T-helper 1 cell treated with Interleukin-12 subunit alpha and Interleukin-12 subunit beta and Interleukin-4 antibody, amounts not matched to agents 30 μg/mL and 1 μg/mL, for 36 hours (primary cell): Measurements from ENCODE around the gene GRIK2.
"Not testable (repeated sequence)": the region's sequence is repeated elsewhere in the genome, so short reads cannot be mapped to it uniquely, and the experiment has no call there.

ENCODE experiments used
- H3K27ac Mint-ChIP-seq: one replicate; pipeline ENCODE4 v1.8.0; 2021; ENCODE audit warnings: mild to moderate bottlenecking, mixed read lengths
- H3K27me3 Mint-ChIP-seq: one replicate; pipeline ENCODE4 v1.8.0; 2021; ENCODE audit warnings: low read depth, mixed read lengths
- H3K36me3 Mint-ChIP-seq: one replicate; pipeline ENCODE4 v1.8.0; 2021; ENCODE audit warnings: low read depth, mixed read lengths
- H3K4me1 Mint-ChIP-seq: one replicate; pipeline ENCODE4 v1.8.0; 2021; ENCODE audit warnings: low read depth, mixed read lengths
- H3K4me3 Mint-ChIP-seq: one replicate; pipeline ENCODE4 v1.8.0; 2021; ENCODE audit warnings: mild to moderate bottlenecking, moderate library complexity, mixed read lengths
- H3K9me3 Mint-ChIP-seq: one replicate; pipeline ENCODE4 v1.8.0; 2021; ENCODE audit warnings: mixed read lengths

Gene GRIK2

GRCh38 chr6:102022281-102022680, 628.8 kb downstream of the GRIK2 start:
- no peaks in the 10 kb centered on the region for H3K9me3 Mint-ChIP-seq
- no peaks in the 10 kb centered on the region for H3K4me1 Mint-ChIP-seq
- no peak overlapping the region for H3K27ac Mint-ChIP-seq
- no peaks in the 10 kb centered on the region for H3K27me3 Mint-ChIP-seq
- H3K4me3 Mint-ChIP-seq: no peak overlapping the region
- H3K36me3 Mint-ChIP-seq: no peaks in the 10 kb centered on the region

GRCh38 chr6:102022803-102023202, 629.3 kb downstream of the GRIK2 start:
- no peaks in the 10 kb centered on the region for H3K27me3 Mint-ChIP-seq
- H3K9me3 Mint-ChIP-seq: no peaks in the 10 kb centered on the region
- H3K36me3 Mint-ChIP-seq: no peaks in the 10 kb centered on the region
- H3K4me1 Mint-ChIP-seq: no peaks in the 10 kb centered on the region
- H3K27ac Mint-ChIP-seq: no peak overlapping the region
- no peak overlapping the region for H3K4me3 Mint-ChIP-seq

- H3K27ac Mint-ChIP-seq: no peak overlapping the region
- no peaks in the 10 kb centered on the region for H3K4me1 Mint-ChIP-seq
- no peak overlapping the region for H3K4me3 Mint-ChIP-seq
- H3K36me3 Mint-ChIP-seq: no peaks in the 10 kb centered on the region
- H3K9me3 Mint-ChIP-seq: no peaks in the 10 kb centered on the region
- no peaks in the 10 kb centered on the region for H3K27me3 Mint-ChIP-seq
Observed at GRCh38 chr6:102023977-102024657, 630.6 kb downstream of the GRIK2 start.

- Mint-ChIP-seq H3K4me3 (no peak overlapping the region), H3K36me3 (no peaks in the 10 kb centered on the region), H3K27ac (no peak overlapping the region), H3K9me3 (no peaks in the 10 kb centered on the region), H3K4me1 (no peaks in the 10 kb centered on the region), H3K27me3 (no peaks in the 10 kb centered on the region)
Observed at GRCh38 chr6:102026649-102027048, 633.1 kb downstream of the GRIK2 start.

GRCh38 chr6:102028176-102028575, 634.7 kb downstream of the GRIK2 start:
- no peaks in the 10 kb centered on the region for H3K27me3 Mint-ChIP-seq
- no peaks in the 10 kb centered on the region for H3K36me3 Mint-ChIP-seq
- H3K27ac Mint-ChIP-seq: no peak overlapping the region
- H3K4me1 Mint-ChIP-seq: no peaks in the 10 kb centered on the region
- H3K4me3 Mint-ChIP-seq: no peak overlapping the region
- H3K9me3 Mint-ChIP-seq: no peaks in the 10 kb centered on the region

GRCh38 chr6:102038964-102039363, 645.5 kb downstream of the GRIK2 start:
- H3K27me3 Mint-ChIP-seq: no peaks in the 10 kb centered on the region
- H3K4me1 Mint-ChIP-seq: no peaks in the 10 kb centered on the region
- H3K9me3 Mint-ChIP-seq: no peaks in the 10 kb centered on the region
- no peak overlapping the region for H3K4me3 Mint-ChIP-seq
- no peak overlapping the region for H3K27ac Mint-ChIP-seq
- no peaks in the 10 kb centered on the region for H3K36me3 Mint-ChIP-seq

- Mint-ChIP-seq H3K27ac (no peak overlapping the region), H3K4me3 (no peak overlapping the region), H3K36me3 (no peaks in the 10 kb centered on the region), H3K4me1 (no peaks in the 10 kb centered on the region), H3K9me3 (no peaks in the 10 kb centered on the region), H3K27me3 (no peaks in the 10 kb centered on the region)
Observed at GRCh38 chr6:102039441-102039840, 645.9 kb downstream of the GRIK2 start.

GRCh38 chr6:102051001-102051400, 657.5 kb downstream of the GRIK2 start:
- no peak overlapping the region for H3K27ac Mint-ChIP-seq
- no peaks in the 10 kb centered on the region for H3K36me3 Mint-ChIP-seq
- H3K4me3 Mint-ChIP-seq: no peak overlapping the region
- H3K27me3 Mint-ChIP-seq: no peaks in the 10 kb centered on the region
- no peaks in the 10 kb centered on the region for H3K4me1 Mint-ChIP-seq
- no peaks in the 10 kb centered on the region for H3K9me3 Mint-ChIP-seq

- no peak overlapping the region for H3K4me3 Mint-ChIP-seq
- H3K9me3 Mint-ChIP-seq: no peaks in the 10 kb centered on the region
- H3K27me3 Mint-ChIP-seq: no peaks in the 10 kb centered on the region
- no peaks in the 10 kb centered on the region for H3K4me1 Mint-ChIP-seq
- no peak overlapping the region for H3K27ac Mint-ChIP-seq
- no peaks in the 10 kb centered on the region for H3K36me3 Mint-ChIP-seq
Observed at GRCh38 chr6:102051720-102052119, 658.2 kb downstream of the GRIK2 start.

- Mint-ChIP-seq H3K27ac (no peak overlapping the region), H3K4me1 (no peaks in the 10 kb centered on the region), H3K27me3 (no peaks in the 10 kb centered on the region), H3K36me3 (no peaks in the 10 kb centered on the region), H3K4me3 (no peak overlapping the region), H3K9me3 (no peaks in the 10 kb centered on the region)
Observed at GRCh38 chr6:102064142-102064541, 670.6 kb downstream of the GRIK2 start.

GRCh38 chr6:102066301-102066700, 672.8 kb downstream of the GRIK2 start:
- Mint-ChIP-seq H3K36me3 (no peaks in the 10 kb centered on the region), H3K4me1 (no peaks in the 10 kb centered on the region), H3K27ac (no peak overlapping the region), H3K27me3 (no peaks in the 10 kb centered on the region), H3K4me3 (no peak overlapping the region), H3K9me3 (no peaks in the 10 kb centered on the region)

- Mint-ChIP-seq H3K4me1 (no peaks in the 10 kb centered on the region), H3K36me3 (no peaks in the 10 kb centered on the region), H3K27me3 (no peaks in the 10 kb centered on the region), H3K27ac (no peak overlapping the region), H3K4me3 (no peak overlapping the region), H3K9me3 (no peaks in the 10 kb centered on the region)
Observed at GRCh38 chr6:102068349-102068929, 674.9 kb downstream of the GRIK2 start.

GRCh38 chr6:102075539-102075938, 682.0 kb downstream of the GRIK2 start:
- Mint-ChIP-seq H3K9me3 (peaks cover 5% of the 10 kb centered on the region), H3K27ac (no peak overlapping the region), H3K4me3 (no peak overlapping the region), H3K4me1 (no peaks in the 10 kb centered on the region), H3K36me3 (no peaks in the 10 kb centered on the region), H3K27me3 (no peaks in the 10 kb centered on the region)

- Mint-ChIP-seq H3K4me1 (no peaks in the 10 kb centered on the region), H3K9me3 (no peaks in the 10 kb centered on the region), H3K4me3 (no peak overlapping the region), H3K36me3 (no peaks in the 10 kb centered on the region), H3K27ac (no peak overlapping the region), H3K27me3 (no peaks in the 10 kb centered on the region)
Observed at GRCh38 chr6:102085257-102085656, 691.7 kb downstream of the GRIK2 start.

- not testable (repeated sequence) for H3K4me3 Mint-ChIP-seq, H3K27ac Mint-ChIP-seq, H3K4me1 Mint-ChIP-seq, H3K36me3 Mint-ChIP-seq, H3K9me3 Mint-ChIP-seq, H3K27me3 Mint-ChIP-seq
Observed at GRCh38 chr6:102088160-102088559, 694.7 kb downstream of the GRIK2 start.

- no peaks in the 10 kb centered on the region for H3K36me3 Mint-ChIP-seq
- H3K27ac Mint-ChIP-seq: no peak overlapping the region
- no peaks in the 10 kb centered on the region for H3K27me3 Mint-ChIP-seq
- H3K9me3 Mint-ChIP-seq: no peaks in the 10 kb centered on the region
- H3K4me1 Mint-ChIP-seq: no peaks in the 10 kb centered on the region
- H3K4me3 Mint-ChIP-seq: no peak overlapping the region
Observed at GRCh38 chr6:102114402-102114801, 720.9 kb downstream of the GRIK2 start.
